Nephron (organoid): ENCODE data around the gene RNF207.

Experiments used
- H3K27ac Mint-ChIP-seq, 3 experiments: 2 replicates each; pipeline ENCODE4 v1.8.0; 2020; ENCODE audit warnings: mixed read lengths in 3 of 3, mild to moderate bottlenecking in 2 of 3, moderate library complexity in 1 of 3
- H3K27me3 Mint-ChIP-seq: 2 replicates; pipeline ENCODE4 v1.8.0; 2021; ENCODE audit warnings: low read depth, mild to moderate bottlenecking, moderate library complexity, mixed read lengths
- H3K36me3 Mint-ChIP-seq: 2 replicates; pipeline ENCODE4 v1.8.0; 2020; ENCODE audit warnings: low read depth, mixed read lengths
- H3K4me1 Mint-ChIP-seq: 2 replicates; pipeline ENCODE4 v1.8.0; 2020; ENCODE audit warnings: mixed read lengths
- H3K4me3 Mint-ChIP-seq, 3 experiments: 2 replicates each; pipeline ENCODE4 v1.8.0; 2020; ENCODE audit warnings: mild to moderate bottlenecking in 3 of 3, mixed read lengths in 3 of 3, moderate library complexity in 2 of 3
- H3K9me3 Mint-ChIP-seq: 2 replicates; pipeline ENCODE4 v1.8.0; 2020; ENCODE audit warnings: mixed read lengths
- CTCF ChIP-seq, 3 experiments: fragments of 200-600 bp; sonication (generic); IDR thresholded peaks; one replicate each; pipeline ENCODE4 v1.5.0; 2021; ENCODE audit warnings: antibody characterized with exemption in 3 of 3; ENCODE audit not compliant: unreplicated experiment in 3 of 3

The RNF207 gene

GRCh38 chr1:6199298-6200187 lies 6.4 kb upstream of the RNF207 start, which contains the start of gene RPL22:
TSS of gene RPL22 (minus strand) at chr1:6199595. CDS start at chr1:6199573, 22 bp downstream.
- no peak for TF ChIP-seq CTCF (IDR thresholded peaks at IDR 0.05; ENCODE audit: unreplicated experiment in 3 of 3)
- no peaks in the 10 kb centered on the region for H3K27me3 Mint-ChIP-seq
- peak within 1 kb of the TSS; percentile 90 to 98 (median 93) for H3K4me3 Mint-ChIP-seq
- peak within 1 kb of the TSS; percentile 99 to 100 (median 99) for H3K27ac Mint-ChIP-seq
- peaks cover 44% of the 10 kb centered on the region for H3K4me1 Mint-ChIP-seq
- peaks cover 32% of the 10 kb centered on the region for H3K36me3 Mint-ChIP-seq
- H3K9me3 Mint-ChIP-seq = no peaks in the 10 kb centered on the region

- no peak for TF ChIP-seq CTCF (IDR thresholded peaks at IDR 0.05; ENCODE audit: unreplicated experiment in 3 of 3)
- H3K27ac Mint-ChIP-seq = peak overlapping the region; percentile 99 to 100 (median 99)
- H3K9me3 Mint-ChIP-seq = no peaks in the 10 kb centered on the region
- peak overlapping the region; percentile 90 to 98 (median 93) for H3K4me3 Mint-ChIP-seq
- H3K36me3 Mint-ChIP-seq = peaks cover 30% of the 10 kb centered on the region
- H3K4me1 Mint-ChIP-seq = peaks cover 50% of the 10 kb centered on the region
- no peaks in the 10 kb centered on the region for H3K27me3 Mint-ChIP-seq
Observed at GRCh38 chr1:6200188-6200809, 5.6 kb upstream of the RNF207 start.

- peaks cover 6% of the 10 kb centered on the region for H3K27me3 Mint-ChIP-seq
- no peak for TF ChIP-seq CTCF (IDR thresholded peaks at IDR 0.05; ENCODE audit: unreplicated experiment in 3 of 3)
- peak overlapping the region; percentile 99 to 100 (median 99) for H3K27ac Mint-ChIP-seq
- H3K36me3 Mint-ChIP-seq = peaks cover 16% of the 10 kb centered on the region
- H3K9me3 Mint-ChIP-seq = no peaks in the 10 kb centered on the region
- H3K4me1 Mint-ChIP-seq = peaks cover 46% of the 10 kb centered on the region
- H3K4me3 Mint-ChIP-seq = peak overlapping the region; percentile 17 to 37 (median 19)
Observed at GRCh38 chr1:6202256-6202655, 3.7 kb upstream of the RNF207 start.

GRCh38 chr1:6206520-6206855 lies 569 bp downstream of the RNF207 start:
- TF ChIP-seq CTCF (IDR thresholded peaks at IDR 0.05; ENCODE audit: unreplicated experiment in 3 of 3) = no peak
- H3K4me3 Mint-ChIP-seq = peak overlapping the region; percentile 75 to 85 (median 82)
- no peaks in the 10 kb centered on the region for H3K36me3 Mint-ChIP-seq
- H3K4me1 Mint-ChIP-seq = peaks cover 11% of the 10 kb centered on the region
- H3K9me3 Mint-ChIP-seq = no peaks in the 10 kb centered on the region
- H3K27me3 Mint-ChIP-seq = peaks cover 9% of the 10 kb centered on the region
- H3K27ac Mint-ChIP-seq = peak overlapping the region in 1 of 3 experiments; percentile 86

GRCh38 chr1:6207075-6207885 lies 1.4 kb downstream of the RNF207 start:
- H3K4me3 Mint-ChIP-seq = peak overlapping the region; percentile 75 to 85 (median 82)
- peak overlapping the region in 1 of 3 experiments; percentile 86 for H3K27ac Mint-ChIP-seq
- H3K9me3 Mint-ChIP-seq = no peaks in the 10 kb centered on the region
- TF ChIP-seq CTCF (IDR thresholded peaks at IDR 0.05; ENCODE audit: unreplicated experiment in 3 of 3) = no peak
- H3K4me1 Mint-ChIP-seq = peaks cover 11% of the 10 kb centered on the region
- peaks cover 9% of the 10 kb centered on the region for H3K27me3 Mint-ChIP-seq
- peaks cover 4% of the 10 kb centered on the region for H3K36me3 Mint-ChIP-seq
